Loucy (cell line): ENCODE results near the gene BRI3.

Source experiments
- H2AFZ ChIP-seq: fragments of 200-600 bp; sonication (generic); 2 replicates; pipeline ENCODE4 v1.6.0; 2016; ENCODE audit warnings: antibody characterized with exemption, mild to moderate bottlenecking, low read length, moderate library complexity
- H3F3A ChIP-seq: fragments of 200-600 bp; 2 replicates; pipeline ENCODE4 v1.6.0; 2016; ENCODE audit warnings: antibody characterized with exemption, low read depth, mild to moderate bottlenecking
- H3K27me3 ChIP-seq: fragments of 200-600 bp; sonication (generic); 2 replicates; pipeline ENCODE4 v1.6.1; 2014; ENCODE audit warnings: low read length, mild to moderate bottlenecking; ENCODE audit not compliant: insufficient read depth, poor library complexity, severe bottlenecking
- H3K36me3 ChIP-seq: fragments of 200-600 bp; sonication (generic); 2 replicates; pipeline ENCODE4 v1.6.1; 2016; ENCODE audit warnings: low read length; ENCODE audit not compliant: insufficient read depth
- H3K4me1 ChIP-seq: fragments of 200-600 bp; sonication (generic); 2 replicates; pipeline ENCODE4 v1.5.1; 2014; ENCODE audit warnings: low read length, mild to moderate bottlenecking; ENCODE audit not compliant: insufficient read depth, poor library complexity, severe bottlenecking
- H3K4me2 ChIP-seq: fragments of 200-600 bp; sonication (generic); 2 replicates; pipeline ENCODE4 v1.6.0; 2014; ENCODE audit warnings: antibody characterized with exemption, low read length, low read depth, mild to moderate bottlenecking; ENCODE audit not compliant: poor library complexity, severe bottlenecking
- H3K4me3 ChIP-seq: fragments of 200-600 bp; sonication (generic); 2 replicates; pipeline ENCODE4 v1.5.1; 2014; ENCODE audit warnings: low read length, mild to moderate bottlenecking, mixed read lengths; ENCODE audit not compliant: poor library complexity, severe bottlenecking
- H3K79me2 ChIP-seq: fragments of 200-600 bp; sonication (generic); 2 replicates; pipeline ENCODE4 v1.6.1; 2014; ENCODE audit warnings: low read length; ENCODE audit not compliant: insufficient read depth
- H3K9ac ChIP-seq: fragments of 200-600 bp; sonication (generic); 2 replicates; pipeline ENCODE4 v1.6.0; 2014; ENCODE audit warnings: mild to moderate bottlenecking, low read depth, low read length, moderate library complexity; ENCODE audit not compliant: poor library complexity, severe bottlenecking
- H3K9me2 ChIP-seq: fragments of 200-600 bp; sonication (generic); replicated peaks from 2 replicates; pipeline ENCODE4 v1.6.1; 2016; ENCODE audit warnings: low read depth, low read length, mixed read lengths
- H3K9me3 ChIP-seq: fragments of 200-600 bp; sonication (generic); 2 replicates; pipeline ENCODE4 v1.6.1; 2014; ENCODE audit warnings: mild to moderate bottlenecking, antibody characterized with exemption, low read length, low read depth; ENCODE audit not compliant: insufficient read depth
- H4K20me1 ChIP-seq: fragments of 200-600 bp; sonication (generic); 2 replicates; pipeline ENCODE4 v1.6.0; 2014; ENCODE audit warnings: antibody characterized with exemption, low read length, mild to moderate bottlenecking; ENCODE audit not compliant: insufficient read depth, poor library complexity, severe bottlenecking
- EZH2phosphoT487 ChIP-seq: fragments of 200-600 bp; IDR thresholded peaks from 2 replicates; pipeline ENCODE4 v1.6.1; 2018; ENCODE audit warnings: antibody characterized with exemption, mild to moderate bottlenecking, moderate library complexity, borderline replicate concordance
- TF ChIP-seq, protein P1 (sequence below): fragments of 200-600 bp; sonication (generic); conservative IDR thresholded peaks from 2 replicates; pipeline ENCODE4 v1.5.1; 2014; ENCODE audit warnings: mild to moderate bottlenecking, antibody characterized with exemption, low read length

Gene BRI3

DNA sequence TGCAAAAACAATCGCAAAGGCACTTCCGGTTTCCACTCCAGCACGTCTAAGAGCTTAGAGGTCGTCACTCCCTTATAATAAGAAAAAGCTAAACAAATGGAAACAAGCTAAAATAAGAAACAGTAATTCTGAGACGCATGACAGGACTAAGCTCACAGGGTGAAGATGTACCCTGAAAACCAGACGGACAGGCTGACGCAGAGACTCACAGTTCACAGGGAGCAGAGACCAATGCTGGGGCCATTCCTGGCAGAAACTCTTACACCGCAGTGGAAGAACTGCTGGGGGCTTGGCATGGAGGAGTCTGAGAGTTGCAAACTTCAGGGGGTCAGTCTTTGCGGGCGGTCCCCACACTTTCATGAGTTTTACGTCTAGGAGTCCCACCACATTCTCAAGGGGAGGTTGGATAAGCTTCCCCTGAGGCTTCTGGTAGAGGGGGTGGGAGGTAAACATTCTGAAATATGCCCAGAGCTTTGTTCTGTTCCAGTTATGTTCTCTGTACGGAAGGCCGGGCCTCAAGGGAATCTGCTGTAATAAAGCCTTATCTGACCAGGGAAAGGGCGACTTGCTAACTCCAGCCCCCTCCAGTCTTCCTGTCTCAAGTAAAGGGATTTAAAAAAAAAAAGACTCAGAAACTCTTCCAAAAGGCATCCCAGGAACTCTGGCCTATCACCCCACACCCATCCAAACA, 47.8 kb downstream of the BRI3 start:
- H3K9me3 ChIP-seq, result no peaks in the 10 kb centered on the region

DNA sequence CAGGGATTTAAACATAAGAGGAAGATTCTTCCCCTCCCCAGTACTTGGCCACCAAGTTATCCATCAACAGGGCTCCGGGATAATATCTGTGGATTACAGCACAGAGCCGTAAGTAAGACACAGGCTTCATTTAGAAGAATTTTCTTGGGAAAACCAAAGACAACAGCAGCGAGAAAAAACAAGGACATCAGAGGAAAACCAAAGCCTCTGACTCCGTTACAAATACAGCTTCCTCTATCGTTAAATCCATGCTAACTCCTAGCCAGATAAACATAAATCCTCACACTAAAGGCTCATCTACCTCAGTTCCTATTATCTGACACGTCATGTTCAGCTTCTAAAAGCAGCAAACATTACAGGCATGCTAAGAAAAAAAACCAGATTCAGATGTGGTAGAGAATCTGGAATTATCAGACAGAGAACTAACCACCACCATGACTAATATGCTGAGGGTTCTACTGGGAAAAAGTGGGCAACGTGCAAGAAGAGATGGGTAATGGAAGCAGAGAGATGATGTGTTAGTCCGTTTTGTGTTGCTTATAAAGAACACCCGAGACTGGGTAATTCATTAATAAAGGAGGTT, 48.4 kb downstream of the BRI3 start:
- H3K79me2 ChIP-seq, result no peaks in the 10 kb centered on the region
- H3K4me2 ChIP-seq, result no peak overlapping the region

More for the DNA sequence above, 47.8 kb downstream of the BRI3 start:
- no peak overlapping the region for H3K9ac ChIP-seq
- H3F3A ChIP-seq, result no peaks in the 10 kb centered on the region
- no peaks in the 10 kb centered on the region for H4K20me1 ChIP-seq
- H2AFZ ChIP-seq, result no peak overlapping the region
- no peak overlapping the region for H3K4me2 ChIP-seq
- H3K36me3 ChIP-seq, result no peaks in the 10 kb centered on the region
- TF ChIP-seq, protein P1, sequence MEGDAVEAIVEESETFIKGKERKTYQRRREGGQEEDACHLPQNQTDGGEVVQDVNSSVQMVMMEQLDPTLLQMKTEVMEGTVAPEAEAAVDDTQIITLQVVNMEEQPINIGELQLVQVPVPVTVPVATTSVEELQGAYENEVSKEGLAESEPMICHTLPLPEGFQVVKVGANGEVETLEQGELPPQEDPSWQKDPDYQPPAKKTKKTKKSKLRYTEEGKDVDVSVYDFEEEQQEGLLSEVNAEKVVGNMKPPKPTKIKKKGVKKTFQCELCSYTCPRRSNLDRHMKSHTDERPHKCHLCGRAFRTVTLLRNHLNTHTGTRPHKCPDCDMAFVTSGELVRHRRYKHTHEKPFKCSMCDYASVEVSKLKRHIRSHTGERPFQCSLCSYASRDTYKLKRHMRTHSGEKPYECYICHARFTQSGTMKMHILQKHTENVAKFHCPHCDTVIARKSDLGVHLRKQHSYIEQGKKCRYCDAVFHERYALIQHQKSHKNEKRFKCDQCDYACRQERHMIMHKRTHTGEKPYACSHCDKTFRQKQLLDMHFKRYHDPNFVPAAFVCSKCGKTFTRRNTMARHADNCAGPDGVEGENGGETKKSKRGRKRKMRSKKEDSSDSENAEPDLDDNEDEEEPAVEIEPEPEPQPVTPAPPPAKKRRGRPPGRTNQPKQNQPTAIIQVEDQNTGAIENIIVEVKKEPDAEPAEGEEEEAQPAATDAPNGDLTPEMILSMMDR, result no peak
- no peak for TF ChIP-seq EZH2phosphoT487
- no peaks in the 10 kb centered on the region for H3K9me2 ChIP-seq
- H3K27me3 ChIP-seq, result no peaks in the 10 kb centered on the region
- no peaks in the 10 kb centered on the region for H3K79me2 ChIP-seq
- no peak overlapping the region for H3K4me3 ChIP-seq
- no peaks in the 10 kb centered on the region for H3K4me1 ChIP-seq

DNA sequence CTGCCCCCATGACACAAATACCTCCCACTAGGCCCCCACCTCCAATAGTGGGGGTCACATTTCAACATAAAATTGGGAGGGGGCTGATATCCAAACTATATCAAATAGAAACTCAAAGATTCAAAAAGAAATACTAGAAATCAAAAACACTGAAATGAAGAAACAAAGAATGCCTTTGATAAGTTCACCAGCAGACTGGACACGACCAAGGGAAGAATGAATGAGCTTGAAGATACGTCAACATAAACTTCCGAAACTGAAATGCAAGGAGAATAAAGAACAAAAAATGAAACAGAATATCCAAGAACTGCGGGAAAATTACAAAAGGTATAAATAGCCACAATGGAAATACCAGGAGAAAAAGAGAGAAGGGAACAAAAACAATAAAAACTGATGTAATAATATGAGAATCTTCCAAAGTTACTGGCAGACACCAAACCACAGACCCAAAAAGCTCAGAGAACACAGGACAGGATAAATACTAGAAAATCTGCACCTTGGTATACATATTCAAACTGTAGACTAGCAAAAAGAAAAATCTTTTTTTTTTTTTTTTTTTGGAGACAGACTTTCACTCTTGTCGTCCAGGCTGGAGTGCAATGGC, 49.5 kb downstream of the BRI3 start:
- Histone ChIP-seq H3K4me2 (no peak overlapping the region), H3F3A (no peaks in the 10 kb centered on the region), H3K9me3 (no peaks in the 10 kb centered on the region), H3K9me2 (no peaks in the 10 kb centered on the region), H3K79me2 (no peaks in the 10 kb centered on the region), H2AFZ (no peak overlapping the region), H3K36me3 (no peaks in the 10 kb centered on the region), H3K9ac (no peak overlapping the region), H3K4me3 (no peak overlapping the region), H4K20me1 (no peaks in the 10 kb centered on the region), H3K4me1 (no peaks in the 10 kb centered on the region), H3K27me3 (no peaks in the 10 kb centered on the region)
- TF ChIP-seq EZH2phosphoT487, result no peak
- TF ChIP-seq, protein P1, result no peak

More for the DNA sequence above, 48.4 kb downstream of the BRI3 start:
- H4K20me1 ChIP-seq, result no peaks in the 10 kb centered on the region
- H3K36me3 ChIP-seq, result no peaks in the 10 kb centered on the region
- H3K9me2 ChIP-seq, result no peaks in the 10 kb centered on the region
- no peaks in the 10 kb centered on the region for H3K4me1 ChIP-seq
- H3K4me3 ChIP-seq, result no peak overlapping the region
- H3K9ac ChIP-seq, result no peak overlapping the region
- no peaks in the 10 kb centered on the region for H3K9me3 ChIP-seq
- H2AFZ ChIP-seq, result no peak overlapping the region
- no peak for TF ChIP-seq EZH2phosphoT487
- TF ChIP-seq, protein P1, result no peak
- H3K27me3 ChIP-seq, result no peaks in the 10 kb centered on the region
- no peaks in the 10 kb centered on the region for H3F3A ChIP-seq
